Retina (tissue), 1 donor: ENCODE results near the gene ZNF727.
A peak's percentile ranks its signal among the peaks of the same experiment; 100 is the strongest.
"Not testable (repeated sequence)": the region's sequence is repeated elsewhere in the genome, so short reads cannot be mapped to it uniquely, and the experiment has no call there.

Source experiments
- DNase-seq: peaks from one replicate; pipeline ENCODE4 v3.0.0-alpha.2; 2016

The ZNF727 gene

GRCh38 chr7:64045301-64046040 is at the start of gene ZNF727:
Gene ZNF727, plus strand, starts transcription at chr7:64045434. Its CDS starts 188 bp downstream, at chr7:64045622.
- peak; percentile 3 for DNase-seq

GRCh38 chr7:63998549-63998948 is 46.7 kb upstream of the ZNF727 start, which contains the start of gene ZNF722:
Gene ZNF722, plus strand, starts transcription at chr7:63998849. Its CDS starts 113 bp downstream, at chr7:63998962.
- DNase-seq: no peak

GRCh38 chr7:64015496-64015895 is 29.7 kb upstream of the ZNF727 start:
- DNase-seq: not testable (repeated sequence)

- no peak for DNase-seq
These were observed 9.8 kb upstream of the ZNF727 start for GRCh38 chr7:64035388-64035787.

- DNase-seq: no peak
These were observed 8.1 kb upstream of the ZNF727 start for GRCh38 chr7:64037095-64037494.

- DNase-seq: no peak
These were observed 781 bp downstream of the ZNF727 start for GRCh38 chr7:64046041-64046389.

GRCh38 chr7:64077837-64078698 is 32.8 kb downstream of the ZNF727 start:
- DNase-seq: not testable (repeated sequence)

GRCh38 chr7:64078699-64078994 is 33.4 kb downstream of the ZNF727 start:
- DNase-seq: no peak

GRCh38 chr7:64087501-64087900 is 42.3 kb downstream of the ZNF727 start:
- no peak for DNase-seq

- not testable (repeated sequence) for DNase-seq
These were observed 43.6 kb downstream of the ZNF727 start for GRCh38 chr7:64088863-64089262.
